K562 (cell line): Measurements from ENCODE around the gene DCLK1.

Source experiments
- BACH1 ChIP-seq: fragments of 200-800 bp; sonication (Bioruptor generic); IDR thresholded peaks from 2 replicates; pipeline ENCODE4 v1.6.1; 2016; ENCODE audit warnings: missing genetic modification characterization, missing compliant biosample characterization
- CBX5 ChIP-seq: IDR thresholded peaks from 2 replicates; pipeline ENCODE4 v1.6.1; 2014; ENCODE audit warnings: low read depth, borderline replicate concordance
- TSHZ1 ChIP-seq: fragments of 250-450 bp; sonication (Bioruptor Pico); IDR thresholded peaks from 2 replicates; pipeline ENCODE4 v1.4.0; 2020; ENCODE audit warnings: mild to moderate bottlenecking, moderate library complexity

DNA sequence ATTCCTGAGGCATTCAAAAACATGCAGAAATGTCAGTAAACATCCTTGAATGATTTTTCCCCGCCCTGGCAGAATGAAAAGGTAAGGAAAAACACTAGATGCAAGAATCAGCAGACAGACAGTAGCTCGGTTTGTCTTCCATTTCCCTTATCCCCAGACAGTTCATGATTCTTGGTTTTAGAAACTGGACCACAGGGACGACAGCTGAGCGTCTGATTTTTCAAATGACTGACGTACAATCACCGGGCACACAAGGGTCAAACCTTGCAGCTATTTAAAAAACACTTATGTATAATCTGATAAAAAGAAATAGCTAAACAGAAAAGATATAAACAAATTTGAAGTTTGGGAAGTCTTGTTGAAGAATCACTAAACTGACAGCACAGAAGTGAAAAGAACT lies 47.1 kb downstream of the DCLK1 start:
- TF ChIP-seq BACH1, result no peak
- TF ChIP-seq TSHZ1 (CRISPR knock-in tag), result no peak
- TF ChIP-seq CBX5, result no peak
